Measurements from ENCODE around the gene FXYD2.
A peak's percentile ranks its signal among the peaks of the same experiment; 100 is the strongest.
"Not testable (repeated sequence)": the region's sequence is repeated elsewhere in the genome, so short reads cannot be mapped to it uniquely, and the experiment has no call there.

FXYD2 gene

DNA sequence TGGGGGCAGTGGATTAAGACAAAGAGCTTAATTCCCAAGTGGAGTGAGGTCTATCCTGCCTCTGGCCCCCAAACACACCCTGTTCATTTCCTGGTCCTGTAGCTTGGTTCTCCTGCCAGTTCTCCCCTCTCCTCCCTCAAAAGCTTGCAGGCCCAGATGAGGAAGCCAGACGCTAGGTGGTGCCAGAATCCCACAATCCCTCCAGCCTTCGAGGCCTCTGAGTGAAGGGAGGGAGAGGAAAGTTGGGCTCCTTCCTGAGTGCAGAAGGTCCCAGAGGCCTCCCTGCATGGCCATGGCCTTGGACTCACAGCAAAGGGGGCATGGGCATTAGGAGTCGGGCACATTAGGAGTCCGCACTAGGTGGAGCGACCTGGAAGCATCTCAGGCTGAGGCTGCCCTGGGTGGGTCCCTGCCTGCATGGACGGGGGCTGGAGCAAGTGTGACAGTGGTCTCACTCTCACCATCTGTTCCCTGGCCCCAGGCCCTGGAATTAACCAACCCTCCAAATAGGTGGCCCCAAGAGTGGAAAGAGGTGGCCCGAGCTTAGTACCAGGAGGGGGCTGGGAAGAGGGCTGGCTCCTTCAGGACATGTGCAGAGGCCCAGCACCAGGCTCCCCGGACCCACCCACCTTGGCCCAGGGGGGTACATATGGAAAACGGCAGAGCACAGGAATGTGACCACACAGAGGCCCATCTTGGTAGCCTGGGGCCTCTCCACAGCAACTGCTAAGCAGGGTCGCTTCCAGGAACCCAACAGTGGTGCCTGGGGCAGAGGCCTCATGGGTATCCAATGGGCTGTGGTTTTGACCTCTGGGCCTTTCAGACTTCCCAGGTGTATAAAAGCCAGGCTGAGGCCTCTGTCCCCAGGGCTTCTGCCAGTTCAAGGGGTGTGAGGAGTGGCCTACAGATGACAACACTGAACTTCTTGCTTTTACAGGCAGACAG lies 5.2 kb downstream of the FXYD2 start:
- DNase-seq = peak; percentile 37

DNA sequence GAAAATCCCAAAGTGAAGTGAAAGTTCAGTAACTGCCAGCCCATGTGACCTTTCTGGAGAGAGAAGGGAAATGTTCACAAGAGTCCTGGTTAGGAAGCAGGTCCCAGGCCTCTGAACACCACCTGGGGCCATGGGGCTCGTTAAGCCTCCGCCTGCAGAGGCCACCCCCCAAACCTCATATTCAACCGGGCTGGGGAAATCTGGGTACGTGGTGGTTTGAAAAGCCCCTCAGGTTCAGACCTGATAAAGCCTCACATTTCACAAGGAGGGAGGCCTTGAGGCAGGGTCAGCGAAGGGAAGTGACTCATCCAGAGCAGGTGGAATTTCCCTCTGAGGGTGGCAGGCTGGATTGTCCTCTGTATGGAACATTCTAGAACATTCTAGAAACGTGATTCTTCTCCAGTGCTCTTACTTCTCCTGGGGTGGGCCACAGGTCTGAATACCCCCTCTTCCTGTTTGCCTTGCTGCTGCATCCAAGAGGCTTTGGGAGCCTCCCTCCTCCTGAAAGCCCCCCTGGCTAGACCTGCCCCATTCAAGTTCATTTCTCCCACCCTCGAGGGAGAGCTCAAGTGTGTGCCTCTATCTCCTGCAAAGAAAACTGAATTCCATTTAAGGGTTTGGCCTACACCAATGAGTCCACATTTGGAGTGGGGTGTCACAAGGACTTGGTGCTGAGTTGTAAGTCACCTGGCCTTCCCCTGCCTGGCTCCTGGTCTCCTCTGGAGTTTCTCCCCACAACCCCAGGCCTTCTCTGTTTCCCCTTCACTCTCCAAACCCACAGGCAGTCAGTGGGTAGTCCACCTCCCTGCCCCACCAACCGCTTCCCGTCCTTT lies 6.3 kb downstream of the FXYD2 start:
- no peak for DNase-seq

DNA sequence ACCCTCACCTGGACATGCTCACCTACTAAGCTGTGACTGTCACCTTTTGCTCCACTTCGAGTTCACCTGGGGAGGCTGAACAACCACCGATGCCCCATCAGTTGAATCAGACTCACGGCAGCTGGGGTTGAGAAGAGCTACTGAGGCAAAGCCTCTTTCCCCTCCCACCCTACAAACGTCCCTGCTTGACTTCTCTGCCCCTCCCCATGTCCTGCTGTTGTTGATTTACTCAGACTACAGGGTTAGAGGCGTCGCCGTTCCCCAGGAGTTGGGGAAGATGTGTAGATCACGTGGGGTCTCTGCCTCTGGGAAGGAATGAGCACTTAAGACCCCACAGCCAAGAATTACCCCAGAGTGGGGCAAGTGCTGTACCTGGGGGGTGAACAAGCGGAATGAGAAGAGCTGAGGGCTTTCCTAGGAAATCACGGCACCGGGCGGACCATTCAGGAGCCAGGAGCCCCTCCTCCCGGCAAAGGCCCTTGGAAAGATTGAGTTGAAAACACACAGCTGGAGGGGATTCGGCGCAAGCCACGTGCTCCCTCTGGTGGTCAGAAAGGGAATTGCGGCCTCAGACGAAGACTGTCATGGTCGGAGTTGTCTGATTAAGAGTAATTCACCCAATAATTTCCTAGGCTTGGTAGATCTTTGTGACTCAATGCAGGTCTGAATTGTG lies 7.0 kb downstream of the FXYD2 start:
- peak; percentile 16 for DNase-seq

DNA sequence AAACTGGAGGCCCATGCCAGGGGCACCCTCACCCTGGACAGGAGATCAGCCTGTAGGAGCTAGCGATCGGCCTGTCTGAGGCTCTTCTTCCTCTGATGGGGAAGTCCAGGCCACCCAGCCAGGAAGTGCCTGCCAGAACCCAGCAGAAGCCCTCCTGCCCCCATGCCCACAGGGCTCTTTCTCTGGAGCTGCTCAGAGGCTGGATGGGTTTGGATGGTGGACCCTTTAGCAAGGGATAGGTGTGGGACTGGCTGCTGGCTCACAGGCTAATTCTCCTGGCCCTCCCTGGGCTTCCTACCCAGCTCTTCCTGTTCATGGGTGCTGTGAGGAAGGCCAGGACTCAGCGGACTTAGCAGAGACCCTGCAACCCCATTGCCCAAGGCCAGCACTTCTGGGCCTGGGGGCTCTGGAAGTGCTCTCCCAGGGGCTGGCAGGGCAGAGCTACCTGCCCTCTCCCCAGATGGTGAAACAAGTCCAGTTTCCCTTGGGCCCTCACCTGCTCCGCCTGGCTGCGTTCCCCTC lies 7.6 kb downstream of the FXYD2 start:
- no peak for DNase-seq

DNA sequence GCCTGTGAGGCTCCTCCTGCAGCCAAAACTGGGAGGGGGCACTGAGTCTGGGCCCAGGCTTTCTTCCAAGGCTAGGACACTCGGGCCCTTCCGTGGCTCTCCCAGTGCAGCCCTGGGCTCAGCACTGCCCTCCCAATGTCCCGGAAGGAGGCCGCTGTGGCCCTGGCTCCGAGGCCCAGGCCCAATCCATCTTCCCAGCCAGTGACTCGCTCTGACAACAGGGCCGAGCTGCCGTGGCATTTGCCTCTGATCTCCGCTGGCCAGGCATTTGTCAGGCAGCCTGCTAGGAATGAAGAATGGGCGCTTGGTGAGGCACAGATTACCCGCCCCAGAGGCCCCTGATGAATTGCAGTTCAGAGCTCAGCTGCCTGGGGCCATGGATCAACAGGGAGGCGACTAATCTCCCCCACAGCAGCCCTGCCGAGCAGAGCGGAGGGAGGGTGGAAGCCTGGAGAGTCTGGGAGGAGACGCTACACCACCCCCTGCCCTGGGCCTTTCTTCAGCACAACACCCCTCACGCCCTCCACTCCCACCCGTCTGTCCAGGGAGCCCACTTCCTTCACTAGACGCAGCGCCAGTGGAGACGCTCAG lies 8.3 kb downstream of the FXYD2 start:
- DNase-seq = no peak

DNA sequence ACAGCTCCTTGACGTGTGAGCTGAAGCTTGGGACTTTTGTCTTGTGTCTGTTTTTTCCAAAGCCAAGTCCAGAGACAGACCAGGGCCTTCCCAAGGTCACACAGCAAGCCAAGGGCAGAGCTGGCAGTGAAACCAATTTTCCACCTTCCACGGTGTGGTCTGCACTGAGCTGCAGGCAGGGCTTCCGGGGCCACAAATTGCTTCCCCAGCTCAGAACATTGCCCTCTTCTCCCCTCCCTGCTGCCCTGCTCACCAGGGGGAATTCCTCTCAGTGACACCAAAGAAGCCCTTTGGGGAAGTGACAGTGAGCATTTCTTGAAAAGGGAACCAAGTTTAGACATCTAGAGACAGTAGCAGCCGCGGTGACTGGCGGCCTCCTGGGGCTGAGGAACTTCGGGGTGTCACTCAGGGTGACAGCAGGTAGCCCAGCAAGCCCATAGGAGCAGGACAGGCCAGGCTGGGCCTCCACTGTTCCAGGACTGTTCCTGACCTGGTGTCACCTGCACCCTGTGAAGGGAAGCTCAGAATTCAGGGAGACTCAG lies 9.2 kb downstream of the FXYD2 start:
- no peak for DNase-seq

DNA sequence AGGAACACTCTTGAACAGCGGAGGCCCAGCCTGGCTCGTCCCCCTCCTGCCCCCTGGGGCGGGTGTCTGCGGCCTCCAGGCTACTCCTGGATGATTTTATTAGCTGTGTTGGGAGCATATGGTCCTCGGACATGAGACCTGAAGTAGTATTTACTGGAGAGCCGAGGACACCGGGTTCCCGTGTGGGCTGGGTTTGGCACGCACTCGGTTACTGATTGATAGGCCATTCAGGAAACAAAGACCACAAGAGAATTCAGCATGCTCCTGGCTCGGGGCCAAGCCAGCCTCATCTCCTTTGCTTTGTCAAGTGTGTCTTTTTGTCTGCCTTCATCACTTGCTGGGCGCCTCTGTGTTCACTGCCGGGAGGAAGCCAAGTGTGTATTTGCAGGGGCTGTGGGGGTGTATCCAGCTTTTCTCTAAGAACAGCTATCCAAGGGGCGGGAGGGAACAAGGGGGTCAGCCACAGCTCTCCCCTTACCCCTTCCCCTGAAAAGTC lies 9.7 kb downstream of the FXYD2 start:
- DNase-seq = no peak

DNA sequence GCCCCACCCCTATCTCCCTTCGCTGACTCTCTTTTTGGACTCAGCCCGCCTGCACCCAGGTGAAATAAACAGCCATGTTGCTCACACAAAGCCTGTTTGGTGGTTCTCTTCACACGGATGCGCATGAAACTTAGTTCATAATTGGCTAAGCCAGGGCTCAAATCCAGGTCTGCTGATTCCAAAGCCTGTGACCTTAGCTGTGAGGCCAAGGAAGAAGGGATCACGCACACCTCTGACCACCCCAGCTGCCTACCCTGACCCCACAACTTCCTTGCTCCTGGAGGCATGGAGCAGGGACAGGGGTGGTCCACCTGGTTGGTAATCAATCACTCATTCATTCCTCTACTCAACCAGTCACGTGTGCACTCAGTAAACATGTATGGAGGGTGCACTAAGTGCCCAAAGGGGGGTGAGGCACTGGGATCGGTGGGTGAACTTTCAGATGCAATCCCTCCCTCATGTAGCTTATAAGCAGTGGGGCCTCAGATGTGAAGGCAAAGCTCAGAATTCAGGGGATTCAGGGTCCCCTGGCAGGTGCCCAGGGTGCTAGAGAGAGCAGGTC lies 10.3 kb downstream of the FXYD2 start:
- no peak for DNase-seq

DNA sequence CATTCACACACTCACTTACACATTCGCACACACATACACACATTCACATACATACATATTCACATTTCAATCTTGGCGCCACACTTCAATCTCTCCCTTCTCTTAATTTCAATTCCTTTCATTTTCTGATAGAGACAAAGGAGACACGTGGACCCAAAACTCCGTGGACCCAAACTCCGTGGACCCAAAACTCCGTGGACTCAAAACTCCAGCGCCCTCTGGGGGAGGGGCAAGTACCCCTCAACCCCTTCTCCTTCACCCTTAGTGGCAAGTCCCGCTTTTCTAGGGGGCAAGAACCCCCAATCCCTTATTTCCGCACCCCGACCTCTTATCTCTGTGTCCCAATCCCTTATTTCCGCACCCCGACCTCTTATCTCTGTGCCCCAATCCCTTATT lies 14.5 kb downstream of the FXYD2 start:
- not testable (repeated sequence) for DNase-seq

DNA sequence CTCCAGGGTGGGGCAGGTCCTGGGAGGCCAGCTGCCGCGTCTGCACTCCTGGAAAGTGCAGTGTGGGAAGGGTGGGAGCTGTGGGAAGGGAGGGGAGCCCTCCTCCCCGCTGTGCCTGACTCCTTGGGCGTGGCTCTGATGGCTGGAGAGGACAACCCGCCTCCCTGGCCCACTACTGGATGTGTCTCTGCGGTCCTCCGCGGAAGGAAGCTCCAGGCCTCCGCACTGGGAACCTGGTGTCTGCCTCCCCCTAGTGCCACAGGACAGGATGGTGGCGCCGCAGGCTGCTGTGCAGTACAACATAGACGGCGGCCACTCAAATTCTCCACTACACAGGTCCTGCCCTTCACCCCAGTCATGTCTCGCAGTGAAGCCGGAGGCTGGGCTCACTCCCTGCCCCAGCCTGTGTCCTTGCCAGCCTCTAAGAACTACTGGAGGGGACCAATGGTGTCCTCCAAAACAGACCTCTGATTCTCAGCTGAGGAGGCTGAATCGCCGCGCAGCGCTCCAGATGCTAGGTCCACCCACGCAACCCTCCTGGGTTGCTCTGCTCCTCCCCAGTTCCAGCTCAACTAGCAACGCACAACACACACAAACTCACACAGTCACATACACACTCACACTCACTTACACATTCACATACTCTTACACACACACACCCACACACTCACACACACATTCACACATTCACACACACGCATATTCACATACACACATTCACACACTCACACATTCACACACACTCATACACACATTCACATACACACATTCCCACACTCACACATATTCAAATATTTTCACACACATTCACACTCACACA lies 15.1 kb downstream of the FXYD2 start:
- DNase-seq = peak; percentile 53

DNA sequence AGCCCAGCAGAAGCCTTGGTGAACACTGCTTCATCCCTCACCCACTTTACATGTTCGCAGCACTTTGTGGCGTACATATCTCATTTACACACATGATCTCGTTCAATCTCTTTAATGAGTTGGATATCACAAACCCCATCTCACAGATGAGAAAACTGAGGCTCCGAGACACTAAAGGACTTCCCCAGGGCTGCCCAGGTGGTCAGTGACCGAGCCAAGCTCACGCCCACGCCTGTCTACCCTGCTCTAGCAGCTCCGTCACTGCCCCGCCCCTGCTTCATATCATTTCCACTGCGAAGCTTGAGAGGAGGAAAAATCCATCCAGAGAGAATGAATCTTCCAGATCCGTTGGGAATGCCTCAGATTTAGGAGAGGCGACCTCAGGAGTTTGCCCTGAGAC lies 15.8 kb downstream of the FXYD2 start:
- DNase-seq = no peak

DNA sequence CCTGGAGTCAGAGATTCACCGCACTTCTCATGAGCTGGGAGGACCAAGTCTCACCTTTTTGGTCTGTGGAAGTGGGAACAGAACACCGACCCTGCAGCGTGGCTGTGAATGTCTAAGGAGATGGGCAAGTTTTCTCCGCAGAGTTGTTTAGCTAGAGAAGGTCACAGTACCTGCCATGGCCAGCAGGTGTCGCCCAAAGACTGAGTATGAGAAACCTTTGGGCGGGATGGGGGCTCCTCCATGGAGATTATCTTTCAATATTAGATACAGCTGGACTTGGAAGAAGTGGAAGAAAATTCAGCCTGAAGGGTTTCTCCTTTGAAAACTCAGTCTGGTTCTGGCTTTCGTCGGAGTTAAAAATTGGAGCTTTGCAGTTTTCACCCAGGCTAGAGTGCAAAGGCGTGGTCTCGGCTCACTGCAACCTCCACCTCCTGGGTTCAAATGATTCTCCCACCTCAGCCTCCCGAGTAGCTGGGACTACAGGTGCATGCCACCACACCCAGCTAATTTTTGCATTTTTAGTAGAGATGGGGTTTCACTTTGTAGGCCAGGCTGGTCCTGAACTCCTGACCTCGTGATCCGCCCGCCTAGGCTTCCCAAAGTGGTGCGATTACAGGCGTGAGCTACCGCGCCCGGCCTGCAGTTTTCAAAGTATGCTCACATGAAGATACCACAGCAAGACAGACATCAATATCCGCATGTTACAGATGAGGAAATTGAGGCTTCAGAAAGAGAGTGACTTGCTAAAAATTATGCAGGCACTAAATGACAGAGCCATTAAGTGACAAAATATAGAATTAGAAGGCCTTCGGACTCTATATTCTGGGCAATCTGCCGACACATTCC lies 16.8 kb downstream of the FXYD2 start:
- peak; percentile 6 for DNase-seq

DNA sequence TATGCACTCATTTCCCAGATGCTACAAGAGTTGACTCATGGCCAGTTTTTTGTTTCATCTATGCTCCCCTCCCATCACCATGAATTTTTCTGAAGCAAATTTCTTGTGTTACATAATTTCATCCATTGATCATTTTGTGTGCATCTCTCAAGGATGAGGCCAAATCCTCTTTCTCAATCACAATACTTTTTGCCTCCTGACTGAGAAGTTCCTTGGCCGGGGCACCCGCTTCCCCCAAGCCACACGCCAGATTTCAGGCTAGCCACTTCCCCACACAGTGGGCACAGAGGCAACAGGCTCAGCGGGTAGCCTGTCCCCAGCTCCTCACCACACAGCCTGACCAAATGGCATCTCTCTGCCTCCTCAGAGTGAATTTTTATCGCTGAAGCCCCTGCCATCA lies 17.7 kb downstream of the FXYD2 start:
- no peak for DNase-seq

DNA sequence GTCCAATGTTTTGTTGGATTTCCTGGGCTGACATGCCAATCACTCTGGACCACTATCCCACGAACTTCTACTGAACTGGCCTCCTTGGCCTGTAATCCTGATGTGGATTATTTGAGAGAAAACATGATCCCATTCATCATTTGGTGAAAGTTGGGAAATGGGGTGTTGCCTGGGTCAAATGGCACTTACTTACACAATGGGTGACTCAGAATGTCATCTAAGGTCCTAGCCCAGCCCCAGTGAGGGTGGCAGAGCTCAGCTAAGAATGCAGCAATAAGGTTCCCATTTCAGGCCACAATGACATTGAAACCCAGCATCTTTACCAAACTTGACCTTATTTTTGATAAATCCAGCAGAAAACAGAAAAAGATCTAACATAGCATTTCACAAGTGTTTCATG lies 19.5 kb downstream of the FXYD2 start:
- DNase-seq = no peak

DNA sequence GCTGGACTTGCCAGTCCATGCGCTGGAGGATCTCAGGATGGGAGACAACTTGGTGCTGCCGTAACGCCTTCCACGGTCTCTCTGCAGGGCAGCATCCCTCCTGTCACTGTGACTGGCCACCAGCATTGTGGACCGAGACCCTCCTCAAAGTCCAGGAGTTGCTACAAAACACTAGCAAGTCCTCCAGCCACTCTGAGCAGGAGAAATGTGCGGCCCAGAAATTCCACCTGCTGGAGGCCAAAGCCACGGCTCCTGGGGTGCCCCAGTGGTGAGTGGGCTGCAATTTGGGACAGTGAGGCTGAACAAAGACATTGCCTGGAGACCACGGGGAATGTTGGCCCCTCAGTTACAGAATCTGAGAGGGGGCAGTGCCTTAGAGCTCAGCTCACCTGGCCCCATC lies 20.6 kb downstream of the FXYD2 start:
- no peak for DNase-seq

DNA sequence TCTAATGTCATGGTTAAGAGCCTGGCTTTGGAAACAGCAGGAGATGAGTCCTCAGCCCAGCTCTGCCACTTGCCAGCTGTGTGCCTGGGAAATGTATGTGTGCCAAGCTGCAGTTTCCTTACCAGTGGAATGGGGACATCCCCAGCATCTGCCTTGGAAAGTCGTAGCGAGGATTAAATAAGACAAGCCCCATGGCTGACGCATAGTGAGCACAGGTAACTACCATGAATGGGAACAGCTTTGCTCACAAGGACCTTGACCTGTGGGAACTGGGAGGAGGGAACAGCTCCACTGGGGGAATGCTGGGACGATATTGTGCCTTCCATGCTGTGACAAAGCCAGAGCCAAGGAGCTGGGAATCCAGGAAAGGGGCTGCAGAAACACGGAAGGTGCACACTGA lies 24.9 kb downstream of the FXYD2 start:
- DNase-seq = no peak

DNA sequence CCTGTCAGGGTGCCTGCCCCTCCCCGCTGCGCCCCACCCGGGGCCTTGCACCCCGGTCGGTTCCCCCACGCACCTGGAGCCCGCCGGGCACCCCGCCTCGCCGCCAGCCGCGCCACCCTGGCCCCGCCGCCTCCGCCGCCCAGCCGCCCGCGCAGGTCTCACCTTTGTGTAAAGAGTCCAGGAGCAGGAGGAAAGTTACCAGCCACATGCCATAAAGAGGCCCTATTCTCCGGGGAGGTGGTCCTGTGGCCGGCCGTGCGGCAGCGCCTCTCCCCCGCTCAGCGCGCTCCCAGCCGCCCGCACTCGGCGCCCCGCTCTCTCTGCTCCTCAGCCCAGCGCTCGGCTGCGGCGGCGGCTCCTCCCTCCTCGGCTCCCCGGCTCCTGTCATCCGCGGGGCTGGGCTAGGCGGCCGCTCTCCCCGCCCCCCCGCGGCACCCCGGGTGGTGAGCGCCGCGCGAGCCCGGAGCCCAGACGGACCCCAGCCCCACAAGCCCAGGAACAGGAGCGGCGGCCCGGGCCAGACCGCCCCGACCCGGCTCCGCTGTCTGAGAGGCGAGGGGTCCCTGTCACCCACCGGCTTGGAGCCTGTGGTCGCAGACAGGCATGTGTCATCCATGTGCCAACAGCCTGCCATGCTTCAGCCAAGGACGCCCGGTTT lies 27.5 kb downstream of the FXYD2 start, which contains the start of gene DSCAML1:
TSS of gene DSCAML1 (minus strand) at position 345 of the 658 bp plus-strand sequence. CDS start at position 208, 137 bp downstream.
- DNase-seq = no peak

DNA sequence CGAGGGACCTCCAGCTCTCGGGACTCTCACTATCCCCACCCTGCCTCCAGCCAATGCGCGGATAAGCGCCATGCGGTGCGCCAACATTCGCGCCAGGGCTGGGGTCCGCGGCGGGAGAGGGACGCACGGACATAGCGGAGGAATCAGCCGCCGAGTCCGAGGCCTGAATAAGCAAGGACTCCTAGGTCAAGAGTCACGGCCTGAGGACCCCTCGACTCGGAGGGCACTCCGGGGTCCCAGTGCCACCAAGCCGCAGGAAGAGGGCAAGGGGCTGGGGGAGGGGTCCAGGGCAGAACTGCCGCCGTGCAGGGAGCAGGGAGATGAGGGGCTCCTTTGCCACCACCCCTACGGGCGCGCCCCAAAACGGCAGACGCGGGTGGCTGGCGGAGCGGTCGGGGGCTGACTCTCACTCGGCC lies 28.1 kb downstream of the FXYD2 start:
- DNase-seq = no peak
